GM19397 (cell line): ENCODE results near the gene MADD.

ENCODE experiments used
- ATAC-seq: cut with Tn5 transposase; IDR thresholded peaks from one replicate; pipeline ENCODE4 v1.9.1; 2021; ENCODE audit warnings: mild to moderate bottlenecking, moderate library complexity; ENCODE audit not compliant: unreplicated experiment

The MADD gene

GRCh38 chr11:47378010-47378835 is 108.3 kb downstream of the MADD start, which contains the start of gene SPI1:
TSS of gene SPI1 (minus strand) at chr11:47378547. CDS start at chr11:47378353, 194 bp downstream.
- peak; percentile 79 for ATAC-seq

- peak; percentile 3 for ATAC-seq
Observed at GRCh38 chr11:47378836-47379170, 108.9 kb downstream of the MADD start.

GRCh38 chr11:47379317-47379716 is 109.4 kb downstream of the MADD start:
- ATAC-seq = no peak
